GM23248 (cell line): ENCODE measurements around the gene TLE1.

Source experiments
- EZH2 ChIP-seq: fragments of 200-600 bp; sonication (generic); IDR thresholded peaks from 2 replicates; pipeline ENCODE4 v1.6.1; 2018; ENCODE audit warnings: antibody characterized with exemption, mild to moderate bottlenecking; ENCODE audit not compliant: insufficient read depth, poor library complexity, severe bottlenecking
- EZH2phosphoT487 ChIP-seq: fragments of 200-600 bp; sonication (generic); IDR thresholded peaks from 2 replicates; pipeline ENCODE4 v1.6.1; 2018; ENCODE audit warnings: antibody characterized with exemption, moderate library complexity, mild to moderate bottlenecking, low read depth; ENCODE audit not compliant: insufficient read depth

- TF ChIP-seq EZH2phosphoT487 (no peak), EZH2 (no peak)
Measured at GRCh38 chr9:81592887-81593266, 96.5 kb downstream of the TLE1 start.
